HG03432 (cell line): ENCODE results near the gene AIG1.
"Not testable (repeated sequence)": the region's sequence is repeated elsewhere in the genome, so short reads cannot be mapped to it uniquely, and the experiment has no call there.

Source experiments
- ATAC-seq: cut with Tn5 transposase; IDR thresholded peaks from one replicate; pipeline ENCODE4 v1.9.1; 2021; ENCODE audit warnings: mild to moderate bottlenecking, moderate library complexity; ENCODE audit not compliant: unreplicated experiment

Gene AIG1

DNA sequence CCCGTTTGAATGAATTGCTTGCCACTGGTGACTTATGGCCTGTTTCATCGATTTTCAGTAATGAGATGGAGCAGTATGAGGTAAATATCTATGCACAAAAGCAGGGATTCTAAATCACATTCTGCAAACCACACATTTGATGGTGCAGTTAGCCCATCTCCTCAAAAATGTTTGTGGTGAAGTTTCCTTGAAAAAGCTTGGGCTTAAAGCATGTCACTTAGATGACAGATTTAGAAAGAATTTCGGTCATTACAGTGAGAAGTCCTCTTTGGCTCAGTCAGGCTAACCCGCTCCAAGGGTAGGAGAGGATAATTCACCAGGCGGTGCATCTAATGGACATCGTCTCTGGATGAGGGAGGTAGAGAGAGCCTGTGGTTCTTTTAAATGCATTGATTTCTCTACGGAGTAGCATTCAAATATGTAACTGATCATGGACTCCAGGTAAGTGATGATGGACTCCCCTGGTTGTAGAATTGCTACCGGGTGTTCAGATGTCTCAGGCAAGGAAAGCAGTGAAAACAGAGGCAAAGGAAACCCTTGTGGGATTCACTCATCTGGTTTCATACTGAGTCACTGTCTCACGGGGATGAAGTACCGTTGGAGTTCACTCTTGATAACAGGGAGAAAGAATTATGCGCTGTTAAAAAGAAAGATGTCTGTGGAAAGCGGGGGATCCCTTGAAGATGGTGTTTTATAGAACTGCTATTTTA, 65.3 kb downstream of the AIG1 start:
- ATAC-seq = peak; percentile 59

- ATAC-seq = peak; percentile 91
Measured at GRCh38 chr6:143126574-143126941, 65.9 kb downstream of the AIG1 start.

DNA sequence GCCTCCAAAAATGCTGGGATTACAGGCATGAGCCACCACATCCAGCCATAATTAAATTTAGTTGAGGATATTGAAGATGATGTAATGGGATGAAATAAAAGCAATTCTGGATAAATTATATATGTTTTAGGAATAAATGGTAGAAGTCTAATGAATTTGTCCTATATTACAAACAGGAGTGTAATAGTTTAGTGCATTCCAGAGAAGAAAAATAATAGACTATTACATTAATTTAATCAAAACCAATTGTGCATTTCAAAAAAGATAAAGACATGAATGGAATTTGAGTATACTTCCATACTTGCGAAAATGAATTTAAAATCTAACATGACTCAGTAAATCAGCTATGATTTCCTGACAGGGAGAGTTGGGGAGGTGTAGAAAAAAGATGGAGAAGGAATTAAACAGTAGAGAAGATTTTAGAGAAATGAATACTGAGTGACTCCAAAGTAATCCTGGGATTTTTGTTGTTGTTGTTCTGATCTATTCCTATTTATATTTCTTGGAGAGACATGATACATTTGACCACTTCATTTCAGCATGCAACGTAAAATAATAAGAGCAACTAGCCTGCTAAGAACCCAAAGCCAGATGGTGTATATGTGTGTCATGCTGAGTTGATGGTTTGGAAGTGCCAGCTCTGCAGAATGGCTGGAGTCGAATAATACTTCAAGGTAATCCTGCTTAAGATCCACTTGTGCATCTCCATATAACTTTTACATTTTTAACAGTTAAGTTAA, 67.4 kb downstream of the AIG1 start:
- ATAC-seq = no peak

DNA sequence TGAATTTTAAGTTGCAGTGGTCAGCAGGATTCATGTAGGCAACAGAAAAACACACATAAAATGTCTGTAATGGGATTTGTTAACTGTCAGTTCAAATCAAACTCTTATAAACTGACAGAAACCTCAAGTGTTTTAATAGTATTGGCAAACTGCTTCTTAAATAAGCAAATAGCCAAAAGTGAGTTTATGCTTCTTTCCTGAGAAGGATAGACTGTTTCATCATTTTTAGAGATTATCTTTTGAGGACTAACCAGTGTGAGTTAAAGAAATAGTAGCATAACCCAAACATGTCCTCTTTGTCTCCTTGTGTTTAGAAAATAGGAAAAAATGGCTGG, 68.0 kb downstream of the AIG1 start:
- no peak for ATAC-seq

- no peak for ATAC-seq
Measured at GRCh38 chr6:143130928-143131327, 70.2 kb downstream of the AIG1 start.

GRCh38 chr6:143135325-143135724, 74.6 kb downstream of the AIG1 start:
- no peak for ATAC-seq

- ATAC-seq = no peak
Measured at GRCh38 chr6:143135797-143136561, 75.3 kb downstream of the AIG1 start.

GRCh38 chr6:143136647-143137046, 76.0 kb downstream of the AIG1 start:
- ATAC-seq = no peak

- no peak for ATAC-seq
Measured at GRCh38 chr6:143139239-143139784, 78.6 kb downstream of the AIG1 start.

- not testable (repeated sequence) for ATAC-seq
Measured at GRCh38 chr6:143139884-143140283, 79.2 kb downstream of the AIG1 start.

DNA sequence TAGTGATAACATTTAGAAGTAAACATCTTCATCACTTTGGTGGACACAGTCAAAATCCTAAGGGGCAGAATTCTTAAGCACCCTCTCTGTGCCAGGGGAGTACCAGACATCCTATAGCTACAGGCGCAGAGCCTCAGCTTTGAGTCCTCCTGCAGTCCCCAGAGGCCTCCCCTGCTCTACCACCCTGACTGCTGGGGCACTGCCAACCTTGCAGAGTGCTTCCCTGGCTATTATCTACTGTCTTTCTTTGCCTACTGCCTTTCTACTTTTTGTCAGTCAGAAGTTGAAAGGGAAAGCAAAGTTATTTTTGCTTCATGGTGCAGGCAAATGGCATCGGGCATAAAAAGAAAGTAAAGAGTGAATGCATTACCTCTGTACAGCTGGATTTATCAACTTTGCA, 80.1 kb downstream of the AIG1 start:
- no peak for ATAC-seq

GRCh38 chr6:143141442-143141841, 80.8 kb downstream of the AIG1 start:
- ATAC-seq = no peak

GRCh38 chr6:143146186-143146851, 85.6 kb downstream of the AIG1 start:
- ATAC-seq = no peak

GRCh38 chr6:143149771-143150170, 89.1 kb downstream of the AIG1 start:
- no peak for ATAC-seq

- ATAC-seq = no peak
Measured at GRCh38 chr6:143150281-143150680, 89.6 kb downstream of the AIG1 start.

DNA sequence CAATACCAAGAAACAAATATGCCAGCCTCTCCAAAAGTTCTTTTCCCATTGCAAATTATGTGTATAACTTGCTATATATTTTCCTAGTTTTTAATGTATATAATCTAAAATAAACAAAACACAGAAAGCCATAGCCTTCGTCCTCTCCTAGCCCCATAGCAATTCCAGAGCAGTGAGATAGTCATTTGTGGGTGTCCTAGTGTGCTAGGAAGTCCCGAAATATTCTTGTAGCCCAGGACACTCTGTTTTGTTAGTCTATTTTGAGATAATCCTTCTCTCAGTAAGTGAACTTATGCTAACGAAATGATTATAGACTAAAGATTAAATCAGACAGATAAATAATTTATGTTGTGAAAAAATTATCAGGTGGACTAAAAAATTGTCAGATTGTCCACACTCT, 90.7 kb downstream of the AIG1 start:
- ATAC-seq = no peak

- ATAC-seq = no peak
Measured at GRCh38 chr6:143155681-143156080, 95.0 kb downstream of the AIG1 start.

- ATAC-seq = no peak
Measured at GRCh38 chr6:143157131-143157530, 96.4 kb downstream of the AIG1 start.

DNA sequence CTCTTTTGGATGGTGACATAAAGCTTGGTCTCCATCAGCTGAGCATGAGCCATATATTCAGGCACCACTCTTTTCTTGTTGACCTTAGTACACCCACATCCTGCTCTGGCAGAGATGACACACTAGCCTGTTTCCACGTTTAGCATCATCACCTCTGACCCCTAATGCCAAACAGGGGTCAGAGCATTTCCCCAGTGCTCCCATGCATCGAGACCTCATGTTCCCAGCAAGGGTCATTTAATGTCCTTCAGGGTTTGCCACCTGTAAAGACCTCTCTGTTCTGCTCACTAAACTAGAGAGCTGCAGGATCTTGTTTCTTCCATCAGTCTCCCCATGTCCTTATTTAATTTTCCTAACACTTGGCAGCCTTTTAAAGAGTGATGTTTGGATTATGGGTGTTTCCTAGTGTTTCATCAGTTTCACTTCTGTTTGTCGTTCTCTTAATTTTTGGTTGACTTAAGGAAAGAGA, 97.5 kb downstream of the AIG1 start:
- ATAC-seq = no peak

DNA sequence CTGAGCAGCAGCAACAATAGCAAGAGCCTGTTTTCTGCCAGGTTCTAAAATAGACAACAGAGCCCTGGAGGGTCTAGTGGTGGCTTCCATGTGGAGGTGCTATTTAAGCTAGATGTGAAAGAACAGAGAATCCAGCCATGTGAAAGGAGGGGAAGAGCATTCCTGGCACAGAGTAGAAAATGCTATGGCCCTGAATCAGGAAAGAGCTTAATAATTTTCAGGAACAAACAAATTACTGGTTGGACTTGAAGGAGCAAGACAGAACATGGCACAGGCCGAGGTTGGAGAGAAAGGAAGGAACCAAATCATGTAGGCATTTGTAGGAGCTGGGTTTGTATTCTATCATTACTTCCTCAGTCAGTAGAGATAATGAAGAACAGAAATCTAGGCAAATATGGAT, 98.3 kb downstream of the AIG1 start:
- ATAC-seq = no peak

DNA sequence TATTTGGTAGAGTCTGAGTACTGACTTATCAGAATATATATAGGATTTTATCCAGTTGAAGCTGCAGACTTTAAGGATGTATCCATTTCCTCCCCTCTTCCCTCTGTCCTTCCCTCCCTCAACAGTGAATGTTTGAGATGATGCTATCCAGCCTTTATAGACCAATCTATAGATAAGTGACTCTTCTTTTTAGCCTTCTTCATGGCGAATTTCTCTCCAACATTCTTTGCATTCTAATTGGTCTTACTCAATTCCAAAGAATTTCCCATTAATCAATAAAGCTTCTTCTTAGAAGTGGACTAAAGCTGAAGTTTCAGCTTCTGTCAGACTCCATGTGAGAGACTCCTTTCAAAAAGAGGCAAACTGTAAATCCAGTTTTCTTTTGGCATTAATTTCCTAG, 99.3 kb downstream of the AIG1 start:
- ATAC-seq = no peak
